ENCODE data around the gene IL33. TPM values are rescaled to one million over a fixed set of nuclear protein-coding genes. Genes with fewer than 3 reads are reported as not detected.

The IL33 gene
- polyA plus RNA-seq, 1 of the 3 experiments (the other 2 are of a cell fraction), result not detected

DNA sequence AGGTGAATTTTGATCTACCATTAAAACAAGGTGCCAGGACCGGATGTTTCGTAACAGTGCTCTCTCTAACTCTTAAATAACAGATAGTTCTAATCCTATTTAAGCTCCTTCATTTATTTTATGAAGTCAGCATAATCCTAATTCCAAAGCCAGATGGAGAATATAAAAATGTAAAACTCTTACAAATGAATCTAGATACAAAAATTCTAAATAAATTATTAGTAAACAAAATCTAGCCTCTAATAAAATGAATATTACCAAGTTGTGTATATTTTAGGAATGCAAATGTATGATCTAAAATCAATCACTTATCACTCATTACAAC lies 32.4 kb upstream of the IL33 start:
- TF ChIP-seq, protein P1, sequence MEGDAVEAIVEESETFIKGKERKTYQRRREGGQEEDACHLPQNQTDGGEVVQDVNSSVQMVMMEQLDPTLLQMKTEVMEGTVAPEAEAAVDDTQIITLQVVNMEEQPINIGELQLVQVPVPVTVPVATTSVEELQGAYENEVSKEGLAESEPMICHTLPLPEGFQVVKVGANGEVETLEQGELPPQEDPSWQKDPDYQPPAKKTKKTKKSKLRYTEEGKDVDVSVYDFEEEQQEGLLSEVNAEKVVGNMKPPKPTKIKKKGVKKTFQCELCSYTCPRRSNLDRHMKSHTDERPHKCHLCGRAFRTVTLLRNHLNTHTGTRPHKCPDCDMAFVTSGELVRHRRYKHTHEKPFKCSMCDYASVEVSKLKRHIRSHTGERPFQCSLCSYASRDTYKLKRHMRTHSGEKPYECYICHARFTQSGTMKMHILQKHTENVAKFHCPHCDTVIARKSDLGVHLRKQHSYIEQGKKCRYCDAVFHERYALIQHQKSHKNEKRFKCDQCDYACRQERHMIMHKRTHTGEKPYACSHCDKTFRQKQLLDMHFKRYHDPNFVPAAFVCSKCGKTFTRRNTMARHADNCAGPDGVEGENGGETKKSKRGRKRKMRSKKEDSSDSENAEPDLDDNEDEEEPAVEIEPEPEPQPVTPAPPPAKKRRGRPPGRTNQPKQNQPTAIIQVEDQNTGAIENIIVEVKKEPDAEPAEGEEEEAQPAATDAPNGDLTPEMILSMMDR (IDR thresholded peaks at IDR 0.05), result no peak
- TF ChIP-seq SIN3A (IDR thresholded peaks at IDR 0.05; ENCODE audit: borderline replicate concordance, low read depth, low read length) (no peak), ELF1 (IDR thresholded peaks at IDR 0.05) (no peak)
- POLR2A ChIA-PET, result no interaction called here
- no peak for DNase-seq
- no peak overlapping the region for H2AFZ ChIP-seq (ENCODE audit: low read depth)
- no peaks in the 10 kb centered on the region for H3F3A ChIP-seq (replicated peaks; ENCODE audit: insufficient read depth)
- no peak overlapping the region for H3K27ac ChIP-seq (ENCODE audit: low read depth in 2 of 2, low read length in 1 of 2)
- no peaks in the 10 kb centered on the region for H3K9me2 ChIP-seq
- no peaks in the 10 kb centered on the region for H3K4me1 ChIP-seq (ENCODE audit: control insufficient read depth in 1 of 2, insufficient read depth in 2 of 2, low read depth in 1 of 2, low read length in 1 of 2)
- H3K36me3 ChIP-seq (replicated peaks in 1 of 2; ENCODE audit: control insufficient read depth in 1 of 2, insufficient read depth in 2 of 2, low read length in 1 of 2), result no peaks in the 10 kb centered on the region
- no peak overlapping the region for H3K9ac ChIP-seq
- CTCF ChIA-PET, result interaction anchor here (2.4 kb wide), 1 partner anchor 12 kb away, joined by 7 read pairs; no protein-coding TSS in a partner anchor
- H3K4me3 ChIP-seq (ENCODE audit: low read depth in 2 of 2, low read length in 1 of 2), result no peak overlapping the region
- no peaks in the 10 kb centered on the region for H3K79me2 ChIP-seq (ENCODE audit: insufficient read depth)
- no peaks in the 10 kb centered on the region for H4K20me1 ChIP-seq (ENCODE audit: insufficient read depth)
- no peak overlapping the region for H3K4me2 ChIP-seq
- 59% methylated on average over 2 of the region's 2 CpGs for WGBS (ENCODE audit: low lambda C conversion rate)
- no peaks in the 10 kb centered on the region for H3K27me3 ChIP-seq (ENCODE audit: insufficient read depth)
- no peaks in the 10 kb centered on the region for H3K9me3 ChIP-seq

DNA sequence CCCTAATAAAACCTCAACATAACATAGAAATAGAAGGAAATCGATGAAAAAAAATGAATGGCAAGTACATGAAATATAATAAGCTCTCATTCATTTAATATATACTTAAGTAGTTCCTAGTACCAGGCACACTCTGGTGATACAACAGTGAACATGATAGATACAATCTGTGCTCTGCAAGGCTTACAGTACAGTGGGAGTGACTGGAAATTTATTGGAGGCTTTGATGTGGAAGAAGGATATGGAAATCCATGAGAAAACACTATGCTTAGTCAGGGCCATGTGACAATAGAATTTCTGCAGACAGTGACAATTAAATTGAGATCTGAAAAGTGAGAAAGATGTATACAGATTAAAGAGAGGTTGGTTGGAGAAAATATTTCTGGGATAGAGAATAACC lies 32.0 kb upstream of the IL33 start:
- Histone ChIP-seq H3K9me2 (no peaks in the 10 kb centered on the region), H3K9ac (no peak overlapping the region), H3K4me3 (ENCODE audit: low read depth in 2 of 2, low read length in 1 of 2) (no peak overlapping the region), H3K27me3 (ENCODE audit: insufficient read depth) (no peaks in the 10 kb centered on the region), H3K4me1 (ENCODE audit: control insufficient read depth in 1 of 2, insufficient read depth in 2 of 2, low read depth in 1 of 2, low read length in 1 of 2) (no peaks in the 10 kb centered on the region), H3K79me2 (ENCODE audit: insufficient read depth) (no peaks in the 10 kb centered on the region), H3K9me3 (no peaks in the 10 kb centered on the region), H3K4me2 (no peak overlapping the region), H3F3A (replicated peaks; ENCODE audit: insufficient read depth) (no peaks in the 10 kb centered on the region), H2AFZ (ENCODE audit: low read depth) (no peak overlapping the region), H4K20me1 (ENCODE audit: insufficient read depth) (no peaks in the 10 kb centered on the region), H3K36me3 (replicated peaks in 1 of 2; ENCODE audit: control insufficient read depth in 1 of 2, insufficient read depth in 2 of 2, low read length in 1 of 2) (no peaks in the 10 kb centered on the region), H3K27ac (ENCODE audit: low read depth in 2 of 2, low read length in 1 of 2) (no peak overlapping the region)
- 3% methylated on average over 1 of the region's 1 CpG for WGBS (ENCODE audit: low lambda C conversion rate)
- DNase-seq, result no peak
- CTCF ChIA-PET, result interaction anchor here (2.4 kb wide), 1 partner anchor 11 kb away, joined by 7 read pairs; no protein-coding TSS in a partner anchor
- TF ChIP-seq, protein P1 (IDR thresholded peaks at IDR 0.05), result no peak
- POLR2A ChIA-PET, result no interaction called here

DNA sequence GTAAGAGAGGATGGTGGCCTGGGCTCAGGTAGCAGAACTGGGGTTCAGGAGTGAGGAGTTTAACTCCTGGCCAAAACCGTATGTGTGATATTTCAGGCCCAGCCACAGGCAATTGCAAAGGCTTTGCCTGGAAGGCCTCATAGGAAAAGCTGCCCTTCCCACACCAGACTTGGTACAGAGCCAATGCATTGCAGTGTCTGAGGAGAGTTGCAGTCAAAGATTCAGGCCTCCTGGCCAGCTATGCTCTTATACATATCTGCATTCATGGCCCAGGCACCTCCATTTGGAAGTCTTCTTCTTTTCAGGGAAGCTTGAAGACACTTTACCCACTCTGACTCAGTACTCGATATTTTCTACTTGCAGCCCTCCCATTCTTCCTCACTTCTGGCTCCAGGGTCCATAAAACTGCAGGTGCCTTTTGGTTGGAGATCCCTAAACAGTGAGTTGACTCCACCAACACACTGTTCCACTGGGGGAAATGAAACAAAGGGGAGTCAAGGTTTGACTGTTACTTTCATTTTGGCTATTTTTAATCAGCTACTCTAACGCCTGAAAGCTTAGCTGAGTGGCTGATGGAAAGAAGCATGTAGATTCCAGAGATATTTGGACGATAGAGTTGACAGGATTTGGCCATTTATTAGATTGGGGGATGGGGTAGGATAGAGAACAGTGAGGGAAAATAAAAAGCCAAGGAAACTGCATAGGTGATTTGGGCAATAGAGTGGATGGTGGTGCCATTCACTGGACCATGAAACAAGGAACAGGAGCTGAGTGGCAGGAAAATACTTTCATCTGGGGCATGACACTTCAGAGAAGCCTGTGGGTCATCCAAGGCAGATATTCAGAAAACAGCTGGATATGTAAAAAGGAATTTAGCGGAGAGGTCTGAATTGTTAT lies 30.6 kb upstream of the IL33 start:
- no peak for DNase-seq
- 31% methylated on average over 4 of the region's 5 CpGs for WGBS (ENCODE audit: low lambda C conversion rate)
- Histone ChIP-seq H3F3A (replicated peaks; ENCODE audit: insufficient read depth) (no peaks in the 10 kb centered on the region), H2AFZ (ENCODE audit: low read depth) (no peak overlapping the region), H3K4me3 (ENCODE audit: low read depth in 2 of 2, low read length in 1 of 2) (no peak overlapping the region), H4K20me1 (ENCODE audit: insufficient read depth) (no peaks in the 10 kb centered on the region), H3K9me2 (no peaks in the 10 kb centered on the region), H3K4me2 (no peak overlapping the region), H3K4me1 (ENCODE audit: control insufficient read depth in 1 of 2, insufficient read depth in 2 of 2, low read depth in 1 of 2, low read length in 1 of 2) (no peaks in the 10 kb centered on the region), H3K79me2 (ENCODE audit: insufficient read depth) (no peaks in the 10 kb centered on the region), H3K27me3 (ENCODE audit: insufficient read depth) (no peaks in the 10 kb centered on the region), H3K9me3 (no peaks in the 10 kb centered on the region), H3K9ac (no peak overlapping the region), H3K27ac (ENCODE audit: low read depth in 2 of 2, low read length in 1 of 2) (no peak overlapping the region), H3K36me3 (replicated peaks in 1 of 2; ENCODE audit: control insufficient read depth in 1 of 2, insufficient read depth in 2 of 2, low read length in 1 of 2) (no peaks in the 10 kb centered on the region)
- ChIA-PET CTCF (interaction anchor here (0.8 to 2.1 kb wide), 4 partner anchors 10 to 645 kb away, joined by 3 to 12 read pairs (median 3); partner anchors contain the start of gene ERMP1), POLR2A (no interaction called here)
- TF ChIP-seq RXRA (IDR thresholded peaks at IDR 0.05; ENCODE audit: borderline replicate concordance, low read depth), result no peak
- no peak for TF ChIP-seq FOSL2 (IDR thresholded peaks at IDR 0.05; ENCODE audit: borderline replicate concordance, low read depth)
- TF ChIP-seq, protein P2, sequence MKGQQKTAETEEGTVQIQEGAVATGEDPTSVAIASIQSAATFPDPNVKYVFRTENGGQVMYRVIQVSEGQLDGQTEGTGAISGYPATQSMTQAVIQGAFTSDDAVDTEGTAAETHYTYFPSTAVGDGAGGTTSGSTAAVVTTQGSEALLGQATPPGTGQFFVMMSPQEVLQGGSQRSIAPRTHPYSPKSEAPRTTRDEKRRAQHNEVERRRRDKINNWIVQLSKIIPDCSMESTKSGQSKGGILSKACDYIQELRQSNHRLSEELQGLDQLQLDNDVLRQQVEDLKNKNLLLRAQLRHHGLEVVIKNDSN (IDR thresholded peaks at IDR 0.05; ENCODE audit: borderline replicate concordance, low read depth), result no peak
- TF ChIP-seq, protein P3, sequence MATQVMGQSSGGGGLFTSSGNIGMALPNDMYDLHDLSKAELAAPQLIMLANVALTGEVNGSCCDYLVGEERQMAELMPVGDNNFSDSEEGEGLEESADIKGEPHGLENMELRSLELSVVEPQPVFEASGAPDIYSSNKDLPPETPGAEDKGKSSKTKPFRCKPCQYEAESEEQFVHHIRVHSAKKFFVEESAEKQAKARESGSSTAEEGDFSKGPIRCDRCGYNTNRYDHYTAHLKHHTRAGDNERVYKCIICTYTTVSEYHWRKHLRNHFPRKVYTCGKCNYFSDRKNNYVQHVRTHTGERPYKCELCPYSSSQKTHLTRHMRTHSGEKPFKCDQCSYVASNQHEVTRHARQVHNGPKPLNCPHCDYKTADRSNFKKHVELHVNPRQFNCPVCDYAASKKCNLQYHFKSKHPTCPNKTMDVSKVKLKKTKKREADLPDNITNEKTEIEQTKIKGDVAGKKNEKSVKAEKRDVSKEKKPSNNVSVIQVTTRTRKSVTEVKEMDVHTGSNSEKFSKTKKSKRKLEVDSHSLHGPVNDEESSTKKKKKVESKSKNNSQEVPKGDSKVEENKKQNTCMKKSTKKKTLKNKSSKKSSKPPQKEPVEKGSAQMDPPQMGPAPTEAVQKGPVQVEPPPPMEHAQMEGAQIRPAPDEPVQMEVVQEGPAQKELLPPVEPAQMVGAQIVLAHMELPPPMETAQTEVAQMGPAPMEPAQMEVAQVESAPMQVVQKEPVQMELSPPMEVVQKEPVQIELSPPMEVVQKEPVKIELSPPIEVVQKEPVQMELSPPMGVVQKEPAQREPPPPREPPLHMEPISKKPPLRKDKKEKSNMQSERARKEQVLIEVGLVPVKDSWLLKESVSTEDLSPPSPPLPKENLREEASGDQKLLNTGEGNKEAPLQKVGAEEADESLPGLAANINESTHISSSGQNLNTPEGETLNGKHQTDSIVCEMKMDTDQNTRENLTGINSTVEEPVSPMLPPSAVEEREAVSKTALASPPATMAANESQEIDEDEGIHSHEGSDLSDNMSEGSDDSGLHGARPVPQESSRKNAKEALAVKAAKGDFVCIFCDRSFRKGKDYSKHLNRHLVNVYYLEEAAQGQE (IDR thresholded peaks at IDR 0.05; ENCODE audit: low read depth, low read length), result no peak
- no peak for TF ChIP-seq NFIC (IDR thresholded peaks at IDR 0.05; ENCODE audit: borderline replicate concordance)
- TF ChIP-seq SIN3A (IDR thresholded peaks at IDR 0.05; ENCODE audit: borderline replicate concordance, low read depth, low read length), result no peak
- TF ChIP-seq TAF1 (IDR thresholded peaks at IDR 0.05; ENCODE audit: borderline replicate concordance, low read depth, low read length), result no peak

Data from SK-N-SH (cell line).